NB4 (cell line): ENCODE results near the gene BIN1.

Source experiments
- CTCF ChIP-seq: IDR thresholded peaks from one replicate; pipeline ENCODE4 v1.5.1; 2012; ENCODE audit warnings: low read depth, low read length
- MYC ChIP-seq: IDR thresholded peaks from 2 replicates; pipeline ENCODE4 v1.6.1; 2011; ENCODE audit warnings: low read depth, low read length
- POLR2A ChIP-seq: IDR thresholded peaks from 2 replicates; pipeline ENCODE4 v1.6.1; 2011; ENCODE audit warnings: mild to moderate bottlenecking; ENCODE audit not compliant: insufficient read length; ENCODE audit errors: extremely low read depth

GRCh38 chr2:127069536-127069935 lies 37.4 kb downstream of the BIN1 start:
- TF ChIP-seq CTCF (no peak), POLR2A (no peak), MYC (no peak)
